ENCODE results near the gene ROBO2.

ROBO2 gene

DNA sequence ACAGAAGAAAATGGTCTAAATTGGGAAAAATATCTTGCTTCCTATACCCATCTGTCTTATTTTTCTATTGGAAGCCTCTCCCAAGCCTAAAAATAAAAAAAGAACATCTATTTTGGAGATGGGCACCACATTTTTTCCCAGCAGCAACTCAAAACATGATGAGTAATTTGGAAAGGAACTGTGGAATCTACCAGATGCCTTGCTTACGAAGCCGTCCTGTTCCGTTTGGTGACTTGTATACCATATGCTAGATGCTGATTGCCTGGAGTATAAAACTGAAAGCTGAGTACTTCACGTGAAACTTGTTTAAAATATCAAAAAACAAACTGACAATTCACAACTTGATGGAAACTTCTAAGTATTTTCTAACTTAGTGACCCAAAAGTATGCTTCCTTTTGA lies 491.0 kb downstream of the ROBO2 start:
- no peak for DNase-seq

DNA sequence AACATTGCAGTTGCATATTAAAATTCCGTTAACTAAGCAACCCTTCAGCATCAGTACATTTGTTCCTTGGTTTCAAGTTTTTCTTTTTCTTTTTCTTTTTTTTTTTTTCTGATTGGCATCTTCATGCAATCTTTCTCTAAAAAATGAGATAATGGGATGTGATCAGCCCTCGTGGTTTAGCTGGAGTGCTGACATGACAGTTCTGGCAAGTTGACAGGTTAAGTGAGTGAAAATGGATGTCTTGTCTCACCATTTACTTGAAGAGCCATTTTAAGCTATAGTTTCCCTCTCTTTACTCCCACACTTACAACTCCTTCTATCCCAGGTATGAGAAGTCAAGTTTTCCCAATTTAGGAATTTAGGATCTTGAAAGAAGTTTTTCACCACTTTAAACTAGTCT lies 495.2 kb downstream of the ROBO2 start:
- DNase-seq = no peak

- no peak for DNase-seq
Measured at GRCh38 chr3:77536038-77536775, 496.3 kb downstream of the ROBO2 start.

DNA sequence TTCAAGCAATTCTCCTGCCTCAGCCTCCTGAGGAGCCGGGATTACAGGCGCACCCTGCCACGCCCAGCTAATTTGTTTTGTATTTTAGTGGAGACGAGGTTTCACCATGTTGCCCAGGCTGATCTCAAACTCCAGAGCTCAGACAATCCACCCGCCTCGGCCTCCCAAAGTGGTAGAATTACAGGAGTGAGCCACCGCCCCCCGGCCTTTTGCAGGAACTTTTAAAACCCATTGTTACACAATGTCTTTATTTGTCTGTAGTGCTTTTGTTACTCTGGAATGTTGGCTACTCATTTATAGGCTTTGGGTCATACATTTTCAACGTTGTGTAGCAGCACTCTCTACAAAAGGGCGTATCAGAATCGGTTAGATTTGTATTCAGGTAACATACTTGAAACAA lies 499.1 kb downstream of the ROBO2 start:
- no peak for DNase-seq

GRCh38 chr3:77539677-77540076 lies 499.8 kb downstream of the ROBO2 start:
- no peak for DNase-seq

- DNase-seq = no peak
Measured at GRCh38 chr3:77541203-77541922, 501.5 kb downstream of the ROBO2 start.

DNA sequence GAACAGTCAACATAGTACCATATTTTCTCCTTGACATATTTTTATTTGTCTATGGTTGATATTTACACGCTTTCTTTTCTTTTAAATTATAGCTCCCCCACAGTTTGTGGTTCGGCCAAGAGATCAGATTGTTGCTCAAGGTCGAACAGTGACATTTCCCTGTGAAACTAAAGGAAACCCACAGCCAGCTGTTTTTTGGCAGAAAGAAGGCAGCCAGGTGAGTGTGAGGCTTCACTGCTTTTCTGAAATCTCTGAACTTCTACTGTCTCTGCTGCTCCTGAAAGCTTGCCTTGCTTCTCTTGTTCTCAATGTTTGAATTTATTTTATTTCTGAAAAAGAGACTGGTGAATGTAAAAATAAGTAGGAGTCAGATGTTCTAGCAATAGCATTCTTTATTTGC lies 506.3 kb downstream of the ROBO2 start:
- no peak for DNase-seq

DNA sequence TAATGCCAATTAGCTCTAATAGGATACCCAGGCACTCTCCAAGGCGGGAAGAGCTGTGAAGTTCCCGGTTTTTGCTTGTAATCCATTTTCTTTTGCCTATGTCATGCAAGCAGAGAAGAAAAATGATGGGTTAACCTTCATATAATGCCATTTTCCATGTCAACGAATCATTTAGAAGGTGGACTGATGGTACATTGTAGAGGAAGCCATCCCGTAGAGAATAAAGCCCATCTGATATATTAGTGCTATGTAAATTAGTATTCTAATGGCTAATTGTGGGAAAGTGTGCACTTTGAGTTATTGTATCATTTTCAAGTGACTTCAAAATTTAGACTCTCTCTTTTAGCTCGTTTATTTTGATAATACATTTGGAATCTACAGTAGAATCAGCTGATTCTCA lies 509.1 kb downstream of the ROBO2 start:
- DNase-seq = no peak

- DNase-seq = no peak
Measured at GRCh38 chr3:77553240-77553639, 513.3 kb downstream of the ROBO2 start.

GRCh38 chr3:77562089-77562488 lies 522.2 kb downstream of the ROBO2 start:
- no peak for DNase-seq

GRCh38 chr3:77563012-77563411 lies 523.1 kb downstream of the ROBO2 start:
- DNase-seq = no peak

DNA sequence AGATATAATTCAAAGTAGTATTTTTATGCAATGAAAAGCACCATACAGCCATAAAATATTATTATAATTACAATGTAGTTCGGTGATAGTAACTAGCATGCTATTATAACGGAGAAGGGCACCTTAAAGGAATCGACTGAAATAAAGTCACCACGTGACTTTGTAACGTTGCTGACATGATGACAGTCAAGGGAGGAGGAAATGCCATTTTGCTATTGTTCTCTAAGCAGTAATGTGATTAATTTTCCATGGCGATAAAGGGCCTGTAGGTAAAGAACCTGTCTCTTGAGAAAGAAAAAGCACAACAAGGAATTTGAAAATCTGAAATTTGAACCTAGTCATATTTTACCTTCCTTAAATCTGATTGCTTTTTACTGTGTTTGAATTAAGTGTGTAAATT lies 526.2 kb downstream of the ROBO2 start:
- DNase-seq = no peak

- no peak for DNase-seq
Measured at GRCh38 chr3:77571971-77572715, 532.2 kb downstream of the ROBO2 start.

GRCh38 chr3:77577264-77577663 lies 537.4 kb downstream of the ROBO2 start:
- no peak for DNase-seq

DNA sequence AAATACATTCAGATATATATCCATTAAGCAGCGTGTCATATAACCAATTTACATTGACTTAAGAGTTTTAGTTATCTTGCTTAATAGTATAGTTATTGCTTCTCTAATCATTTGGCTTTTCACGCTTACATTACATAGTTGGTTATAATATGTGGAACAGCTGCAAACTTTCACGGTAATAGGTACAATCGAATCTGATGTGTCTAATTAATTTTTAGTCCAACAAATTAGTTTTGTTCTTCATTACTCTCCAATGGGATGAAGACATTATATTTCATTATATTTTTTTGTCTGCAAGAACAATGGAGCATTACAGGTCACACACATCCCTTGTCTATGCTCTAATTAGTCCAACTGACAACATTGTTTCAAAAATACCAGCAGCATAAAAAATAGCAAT lies 546.3 kb downstream of the ROBO2 start:
- no peak for DNase-seq

DNA sequence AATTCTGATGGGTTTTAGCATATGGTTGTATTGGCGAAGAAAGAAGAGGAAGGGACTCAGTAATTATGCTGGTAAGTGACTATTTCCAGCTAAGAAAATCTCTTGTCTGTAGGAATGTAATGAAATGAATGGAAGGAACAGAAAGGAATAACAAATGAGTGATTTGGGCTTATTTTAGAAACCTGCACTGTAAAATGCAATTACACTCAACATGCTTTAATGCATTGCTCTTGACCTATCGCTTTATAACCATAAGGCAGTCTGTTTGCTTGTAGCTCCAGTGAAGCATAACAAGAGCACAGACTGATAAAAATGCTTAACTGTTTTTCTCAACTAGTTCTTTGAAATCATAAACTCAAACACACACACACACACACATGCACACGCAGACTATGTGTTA lies 549.0 kb downstream of the ROBO2 start:
- DNase-seq = no peak

- no peak for DNase-seq
Measured at GRCh38 chr3:77590191-77590590, 550.3 kb downstream of the ROBO2 start.

DNA sequence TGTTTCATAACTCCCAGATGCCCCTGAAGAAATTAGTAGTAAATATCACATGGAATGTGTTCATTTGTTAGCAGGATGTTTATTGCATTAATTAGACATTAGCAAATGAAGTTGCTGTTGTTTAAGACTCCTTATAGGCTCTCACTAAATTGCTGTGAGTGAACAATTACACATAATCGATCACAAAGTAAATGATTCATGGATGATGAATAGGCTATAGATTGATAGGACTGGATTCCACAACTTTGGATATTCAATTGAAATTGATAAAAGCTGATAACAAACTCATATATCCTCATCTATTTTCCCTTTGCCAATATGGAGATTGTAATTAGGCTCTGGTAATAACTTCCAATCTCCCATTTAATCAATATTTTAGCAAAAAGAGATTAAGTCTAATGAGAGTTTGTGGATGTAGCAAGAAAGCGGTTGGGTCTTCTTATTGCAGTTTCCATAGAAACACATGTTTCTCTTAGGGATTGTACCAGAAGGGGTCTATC lies 555.5 kb downstream of the ROBO2 start:
- no peak for DNase-seq

DNA sequence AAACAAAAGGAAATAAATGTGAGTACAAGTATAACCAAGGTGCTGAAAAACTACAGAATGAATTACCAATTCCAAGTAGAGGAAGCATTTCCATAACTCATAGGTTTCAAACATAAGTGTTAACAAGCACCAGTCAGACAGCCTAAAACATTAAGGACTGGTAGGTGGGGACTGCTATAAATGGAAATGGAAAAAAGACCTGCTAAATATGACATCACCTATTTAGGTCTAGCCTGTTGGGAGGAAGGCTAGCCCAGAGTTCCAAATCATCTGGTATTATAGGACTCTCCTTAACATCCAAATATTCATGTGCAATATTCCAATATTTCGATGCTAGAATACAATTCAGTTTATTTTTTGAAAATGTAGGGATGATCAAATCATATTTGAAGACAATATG lies 560.0 kb downstream of the ROBO2 start:
- no peak for DNase-seq

GRCh38 chr3:77601823-77602415 lies 562.0 kb downstream of the ROBO2 start:
- DNase-seq = no peak

GRCh38 chr3:77602722-77603121 lies 562.8 kb downstream of the ROBO2 start:
- no peak for DNase-seq

GRCh38 chr3:77605308-77605707 lies 565.4 kb downstream of the ROBO2 start:
- DNase-seq = no peak

DNA sequence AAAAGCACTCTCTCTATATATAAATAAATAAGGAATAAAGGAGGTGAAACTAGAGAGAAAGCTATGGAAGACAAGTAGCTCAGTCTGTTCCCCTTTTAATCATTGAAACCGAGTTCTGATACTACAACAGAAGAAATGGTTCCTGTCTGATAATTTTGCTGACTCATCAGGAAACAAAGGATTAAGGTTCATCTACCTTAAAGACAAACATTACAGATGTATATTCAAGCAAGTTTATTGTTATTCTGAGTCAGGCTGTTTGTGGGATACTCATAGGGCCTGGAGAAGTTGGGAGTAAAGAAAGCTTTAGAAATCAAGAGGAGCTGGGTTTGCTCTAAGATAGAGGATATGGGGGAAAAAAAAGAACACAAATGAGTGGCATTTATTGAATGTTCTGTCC lies 566.0 kb downstream of the ROBO2 start:
- DNase-seq = no peak
